Measurements from ENCODE around the gene TTYH3.
"Not testable (repeated sequence)": the region's sequence is repeated elsewhere in the genome, so short reads cannot be mapped to it uniquely, and the experiment has no call there.

The TTYH3 gene

GRCh38 chr7:2607923-2608904, 23.6 kb upstream of the TTYH3 start:
- TF ChIP-seq, protein P1, sequence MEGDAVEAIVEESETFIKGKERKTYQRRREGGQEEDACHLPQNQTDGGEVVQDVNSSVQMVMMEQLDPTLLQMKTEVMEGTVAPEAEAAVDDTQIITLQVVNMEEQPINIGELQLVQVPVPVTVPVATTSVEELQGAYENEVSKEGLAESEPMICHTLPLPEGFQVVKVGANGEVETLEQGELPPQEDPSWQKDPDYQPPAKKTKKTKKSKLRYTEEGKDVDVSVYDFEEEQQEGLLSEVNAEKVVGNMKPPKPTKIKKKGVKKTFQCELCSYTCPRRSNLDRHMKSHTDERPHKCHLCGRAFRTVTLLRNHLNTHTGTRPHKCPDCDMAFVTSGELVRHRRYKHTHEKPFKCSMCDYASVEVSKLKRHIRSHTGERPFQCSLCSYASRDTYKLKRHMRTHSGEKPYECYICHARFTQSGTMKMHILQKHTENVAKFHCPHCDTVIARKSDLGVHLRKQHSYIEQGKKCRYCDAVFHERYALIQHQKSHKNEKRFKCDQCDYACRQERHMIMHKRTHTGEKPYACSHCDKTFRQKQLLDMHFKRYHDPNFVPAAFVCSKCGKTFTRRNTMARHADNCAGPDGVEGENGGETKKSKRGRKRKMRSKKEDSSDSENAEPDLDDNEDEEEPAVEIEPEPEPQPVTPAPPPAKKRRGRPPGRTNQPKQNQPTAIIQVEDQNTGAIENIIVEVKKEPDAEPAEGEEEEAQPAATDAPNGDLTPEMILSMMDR (IDR thresholded peaks at IDR 0.05; ENCODE audit: borderline replicate concordance, insufficient read depth, low read depth, low read length): no peak
- no peak overlapping the region for H3K4me3 ChIP-seq (ENCODE audit: low read depth, low read length)

GRCh38 chr7:2608921-2609411, 22.8 kb upstream of the TTYH3 start:
- TF ChIP-seq, protein P1 (IDR thresholded peaks at IDR 0.05; ENCODE audit: borderline replicate concordance, insufficient read depth, low read depth, low read length): peak; percentile 29; the same call in 1 of the 2 replicates
- no peak overlapping the region for H3K4me3 ChIP-seq (ENCODE audit: low read depth, low read length)

DNA sequence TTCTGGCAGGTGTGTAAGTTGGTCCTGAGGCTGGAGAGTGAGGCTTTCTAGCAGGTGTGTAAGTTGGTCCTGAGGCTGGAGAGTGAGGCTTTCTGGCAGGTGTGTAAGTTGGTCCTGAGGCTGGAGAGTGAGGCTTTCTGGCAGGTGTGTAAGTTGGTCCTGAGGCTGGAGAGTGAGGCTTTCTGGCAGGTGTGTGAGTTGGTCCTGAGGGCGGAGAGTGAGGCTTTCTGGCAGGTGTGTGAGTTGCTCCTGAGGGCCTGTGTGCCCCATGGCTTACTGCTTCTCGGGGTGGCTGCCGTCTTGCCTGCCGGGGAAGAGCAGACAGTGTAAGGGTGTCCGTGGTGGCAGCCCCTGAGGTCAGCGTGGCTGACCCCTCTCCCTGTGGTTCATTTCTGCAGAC, 22.1 kb upstream of the TTYH3 start:
- not testable (repeated sequence) for H3K4me3 ChIP-seq (ENCODE audit: low read depth, low read length)

DNA sequence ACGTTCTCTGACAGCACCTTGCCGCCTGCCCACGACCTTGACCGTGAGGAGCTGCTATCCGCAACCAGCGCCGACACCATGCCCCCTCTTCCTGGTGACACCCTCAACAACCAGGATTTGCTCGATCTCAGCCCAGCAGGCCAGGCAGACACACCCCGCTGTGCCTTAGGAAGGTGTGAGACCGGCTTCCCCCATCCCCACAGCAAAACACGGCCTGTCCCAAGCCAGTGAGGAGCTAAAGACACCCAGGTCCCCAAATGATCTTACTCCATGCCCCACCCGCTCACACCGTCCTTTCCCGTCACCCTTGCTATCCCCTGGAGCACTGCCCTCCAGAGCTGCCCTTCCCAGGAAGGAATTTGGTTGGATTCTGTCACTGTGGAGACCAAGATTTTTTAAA, 21.3 kb upstream of the TTYH3 start:
- H3K4me3 ChIP-seq (ENCODE audit: low read depth, low read length): no peak overlapping the region
- TF ChIP-seq, protein P1 (IDR thresholded peaks at IDR 0.05; ENCODE audit: borderline replicate concordance, insufficient read depth, low read depth, low read length): no peak

DNA sequence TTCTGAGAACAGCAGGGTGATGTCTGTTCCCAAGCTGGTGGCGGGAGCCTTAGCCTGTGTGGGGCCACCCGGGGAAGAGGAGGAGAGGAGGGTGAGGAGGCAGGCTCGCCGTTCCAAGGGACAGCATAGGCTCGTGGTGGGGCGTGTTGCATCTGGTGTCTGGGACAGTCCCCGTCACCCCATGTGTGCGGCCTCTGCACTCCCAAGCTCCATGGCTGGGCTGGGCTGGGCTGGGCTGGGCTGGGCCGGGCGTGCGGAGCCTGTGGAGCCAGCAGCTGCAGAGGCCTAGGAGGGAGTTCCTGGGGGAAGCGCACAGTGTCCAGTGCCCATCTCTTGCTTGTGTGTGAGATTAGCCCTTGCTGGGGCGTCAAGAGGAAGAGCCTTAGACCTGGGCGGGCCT, 20.9 kb upstream of the TTYH3 start:
- TF ChIP-seq, protein P1 (IDR thresholded peaks at IDR 0.05; ENCODE audit: borderline replicate concordance, insufficient read depth, low read depth, low read length): no peak
- no peak overlapping the region for H3K4me3 ChIP-seq (ENCODE audit: low read depth, low read length)

DNA sequence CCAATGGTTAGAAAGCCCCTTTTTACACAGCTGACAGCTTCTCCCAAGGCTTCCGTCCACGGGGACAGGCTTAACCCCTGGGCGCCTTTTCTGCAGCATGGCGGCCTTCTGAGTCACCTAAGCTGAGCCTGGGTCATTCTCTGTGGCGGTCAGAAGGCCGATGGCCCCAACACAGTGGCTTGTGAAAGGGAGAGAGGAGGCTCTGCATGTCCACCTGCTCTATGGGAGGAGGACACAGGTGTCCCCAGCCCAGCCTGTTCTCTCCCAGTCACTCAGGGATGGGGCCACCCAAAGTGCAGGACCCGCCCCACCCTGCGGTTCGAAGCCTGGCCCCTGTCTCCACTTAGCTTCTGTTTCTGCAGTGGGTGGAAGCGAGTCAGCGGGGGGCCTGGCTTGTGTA, 20.4 kb upstream of the TTYH3 start:
- H3K4me3 ChIP-seq (ENCODE audit: low read depth, low read length): no peak overlapping the region
- TF ChIP-seq, protein P1 (IDR thresholded peaks at IDR 0.05; ENCODE audit: borderline replicate concordance, insufficient read depth, low read depth, low read length): no peak

DNA sequence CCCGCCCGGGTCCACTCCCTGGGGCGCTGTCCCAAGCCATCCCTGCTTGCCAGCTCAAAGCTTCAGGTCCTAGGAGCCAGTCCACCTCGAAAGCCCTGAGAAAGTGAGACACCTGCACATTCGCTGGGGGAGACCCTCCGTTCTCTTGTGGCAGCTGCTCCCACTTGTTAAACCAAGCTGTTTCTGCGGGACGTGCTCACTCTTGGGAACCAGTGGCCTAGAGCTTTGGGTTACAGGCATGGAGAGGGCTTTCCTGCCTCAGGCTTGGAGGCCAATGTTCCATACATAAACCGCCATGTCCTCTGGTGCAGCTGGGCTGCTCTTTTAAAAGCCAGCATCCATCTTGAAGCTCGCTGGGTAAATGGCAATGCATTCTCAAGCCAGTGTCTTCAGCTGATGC, 19.9 kb upstream of the TTYH3 start:
- no peak overlapping the region for H3K4me3 ChIP-seq (ENCODE audit: low read depth, low read length)
- TF ChIP-seq, protein P1 (IDR thresholded peaks at IDR 0.05; ENCODE audit: borderline replicate concordance, insufficient read depth, low read depth, low read length): no peak
